Smooth muscle cell (in vitro differentiated cells): ENCODE results near the gene ELP6. TPM values are rescaled to one million over a fixed set of nuclear protein-coding genes. Genes with fewer than 3 reads are reported as not detected.

Experiments used
- DNase-seq: peaks from one replicate; lab custom pipeline; 2025; ENCODE audit not compliant: unreplicated experiment; lab: John Stamatoyannopoulos, UW
- H2AFZ ChIP-seq: fragments of 200-600 bp; sonication (generic); 2 replicates; pipeline ENCODE4 v1.6.0; 2016; ENCODE audit warnings: antibody characterized with exemption, low read depth, mild to moderate bottlenecking
- H3F3A ChIP-seq: fragments of 200-600 bp; sonication (generic); 2 replicates; pipeline ENCODE4 v1.6.0; 2017; ENCODE audit warnings: antibody characterized with exemption, low read depth
- H3K27ac ChIP-seq: fragments of 200-600 bp; sonication (generic); 2 replicates; pipeline ENCODE4 v1.5.1; 2016; ENCODE audit warnings: low read depth, mild to moderate bottlenecking
- H3K27me3 ChIP-seq: fragments of 200-600 bp; sonication (generic); 2 replicates; pipeline ENCODE4 v1.6.1; 2016; ENCODE audit warnings: low read depth, mild to moderate bottlenecking
- H3K36me3 ChIP-seq: fragments of 200-600 bp; sonication (generic); 2 replicates; pipeline ENCODE4 v1.5.1; 2016; ENCODE audit warnings: low read depth
- H3K4me1 ChIP-seq: fragments of 200-600 bp; sonication (generic); 2 replicates; pipeline ENCODE4 v1.5.1; 2016; ENCODE audit warnings: low read depth
- H3K4me2 ChIP-seq: fragments of 200-600 bp; sonication (generic); 2 replicates; pipeline ENCODE4 v1.6.0; 2016; ENCODE audit warnings: mild to moderate bottlenecking
- H3K4me3 ChIP-seq: fragments of 200-600 bp; sonication (generic); 2 replicates; pipeline ENCODE4 v1.5.1; 2016; ENCODE audit warnings: mild to moderate bottlenecking
- H3K79me2 ChIP-seq: fragments of 200-600 bp; sonication (generic); 2 replicates; pipeline ENCODE4 v1.6.0; 2016; ENCODE audit warnings: low read depth, mild to moderate bottlenecking
- H3K9ac ChIP-seq: fragments of 200-600 bp; sonication (generic); 2 replicates; pipeline ENCODE4 v1.6.0; 2016; ENCODE audit warnings: low read depth
- H3K9me3 ChIP-seq: fragments of 200-600 bp; sonication (generic); replicated peaks from 2 replicates; pipeline ENCODE4 v1.5.1; 2016; ENCODE audit warnings: low read depth
- H4K20me1 ChIP-seq: fragments of 200-600 bp; sonication (generic); 2 replicates; pipeline ENCODE4 v1.6.0; 2016; ENCODE audit warnings: low read depth
- WGBS: methylation state at CpG from one replicate; pipeline ENCODE4 v1.1.7; 2016; ENCODE audit warnings: low lambda C conversion rate; 5-methylcytosine and 5-hydroxymethylcytosine counted together
- polyA plus RNA-seq: library from polyadenylated mRNA; unstranded; fragments of >200 nt; fragmentation: Nextera tagmentation; extraction: Ambion mirVana; gene quantifications from 2 replicates; pipeline ENCODE4 v1.2.1, GENCODE V29; 2016
- total RNA-seq: library from RNA; depleted of rRNA; stranded (reverse); fragments of >200 nt; gene quantifications from 2 replicates; pipeline ENCODE4 v1.2.3, GENCODE V29; 2014
- TF ChIP-seq, protein P1 (sequence below): fragments of 200-600 bp; sonication (generic); IDR thresholded peaks from 2 replicates; pipeline ENCODE4 v1.5.1; 2017; ENCODE audit warnings: borderline replicate concordance, mild to moderate bottlenecking, antibody characterized with exemption; ENCODE audit not compliant: insufficient read depth, poor library complexity, severe bottlenecking

ELP6 gene
- total and polyA plus RNA-seq, 2 experiments from 2014 or later: 25.5 to 41.5 TPM

DNA sequence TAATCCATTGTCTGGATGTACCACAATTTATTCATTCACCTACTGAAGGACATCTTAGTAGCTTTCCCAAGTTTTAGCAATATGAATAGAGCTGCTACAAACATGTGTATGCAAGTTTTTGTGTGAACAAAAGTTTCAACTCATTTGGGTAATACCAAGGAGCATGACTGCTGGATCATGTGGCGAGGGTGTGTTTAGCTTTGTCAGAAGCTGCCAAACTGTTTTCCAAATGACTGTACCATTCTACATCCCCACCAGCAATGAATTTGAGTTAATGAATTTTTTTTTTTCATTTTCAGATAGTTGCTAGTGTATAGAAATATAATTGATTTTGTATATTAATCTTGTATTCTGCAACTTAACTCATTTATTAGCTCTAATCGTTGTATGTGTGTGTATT, 20.0 kb upstream of the ELP6 start:
- no peak overlapping the region for H3K4me3 ChIP-seq

DNA sequence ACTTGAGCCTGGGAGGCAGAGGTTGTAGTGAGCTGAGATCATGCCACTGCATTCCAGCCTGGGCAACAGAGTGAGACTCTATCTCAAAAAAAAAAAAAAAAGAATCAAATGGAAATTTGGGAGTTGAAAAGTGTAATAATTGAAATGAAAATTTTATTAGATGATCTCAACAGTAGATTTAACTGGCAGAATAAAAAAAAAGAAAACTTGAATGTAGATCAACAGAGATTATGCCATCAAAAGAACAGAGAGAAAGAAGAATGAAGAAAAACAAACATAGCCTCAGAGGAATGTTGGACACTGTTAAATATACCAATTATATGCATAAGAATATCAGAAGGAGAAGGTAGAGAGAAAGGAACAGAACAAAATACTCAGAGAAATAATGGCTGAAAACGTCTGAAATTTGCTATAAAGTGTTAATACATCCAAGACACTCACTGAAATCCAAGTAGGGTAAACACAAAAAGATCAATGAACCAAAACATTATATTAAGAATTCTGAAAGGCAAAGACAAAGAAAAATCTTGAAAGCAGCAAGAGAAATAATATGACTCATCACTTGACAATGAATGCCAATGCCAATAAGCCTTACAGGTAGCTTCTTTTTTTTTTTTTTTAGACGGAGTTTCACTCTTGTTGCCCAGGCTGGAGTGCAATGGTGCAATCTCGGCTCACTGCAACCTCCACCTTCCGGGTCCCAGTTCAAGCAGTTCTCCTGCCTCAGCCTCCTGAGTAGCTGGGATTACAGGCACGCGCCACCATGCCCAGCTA, 14.6 kb upstream of the ELP6 start:
- Histone ChIP-seq H3F3A (no peaks in the 10 kb centered on the region), H3K36me3 (no peaks in the 10 kb centered on the region), H3K27ac (no peak overlapping the region), H3K4me2 (no peak overlapping the region), H3K79me2 (no peaks in the 10 kb centered on the region), H4K20me1 (no peaks in the 10 kb centered on the region), H3K27me3 (no peaks in the 10 kb centered on the region), H3K9ac (no peak overlapping the region), H3K4me1 (no peaks in the 10 kb centered on the region), H2AFZ (no peak overlapping the region), H3K9me3 (no peaks in the 10 kb centered on the region), H3K4me3 (no peak overlapping the region)
- 81% methylated on average over 6 of the region's 6 CpGs for WGBS
- DNase-seq: no peak
- TF ChIP-seq, protein P1, sequence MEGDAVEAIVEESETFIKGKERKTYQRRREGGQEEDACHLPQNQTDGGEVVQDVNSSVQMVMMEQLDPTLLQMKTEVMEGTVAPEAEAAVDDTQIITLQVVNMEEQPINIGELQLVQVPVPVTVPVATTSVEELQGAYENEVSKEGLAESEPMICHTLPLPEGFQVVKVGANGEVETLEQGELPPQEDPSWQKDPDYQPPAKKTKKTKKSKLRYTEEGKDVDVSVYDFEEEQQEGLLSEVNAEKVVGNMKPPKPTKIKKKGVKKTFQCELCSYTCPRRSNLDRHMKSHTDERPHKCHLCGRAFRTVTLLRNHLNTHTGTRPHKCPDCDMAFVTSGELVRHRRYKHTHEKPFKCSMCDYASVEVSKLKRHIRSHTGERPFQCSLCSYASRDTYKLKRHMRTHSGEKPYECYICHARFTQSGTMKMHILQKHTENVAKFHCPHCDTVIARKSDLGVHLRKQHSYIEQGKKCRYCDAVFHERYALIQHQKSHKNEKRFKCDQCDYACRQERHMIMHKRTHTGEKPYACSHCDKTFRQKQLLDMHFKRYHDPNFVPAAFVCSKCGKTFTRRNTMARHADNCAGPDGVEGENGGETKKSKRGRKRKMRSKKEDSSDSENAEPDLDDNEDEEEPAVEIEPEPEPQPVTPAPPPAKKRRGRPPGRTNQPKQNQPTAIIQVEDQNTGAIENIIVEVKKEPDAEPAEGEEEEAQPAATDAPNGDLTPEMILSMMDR: no peak

More for the DNA sequence above, 20.0 kb upstream of the ELP6 start:
- no peak overlapping the region for H3K4me2 ChIP-seq
- H3K79me2 ChIP-seq: no peaks in the 10 kb centered on the region
- WGBS: 93% methylated on average over 2 of the region's 2 CpGs
- H3K27me3 ChIP-seq: no peaks in the 10 kb centered on the region
- H3K4me1 ChIP-seq: no peaks in the 10 kb centered on the region
- no peaks in the 10 kb centered on the region for H3F3A ChIP-seq
- no peaks in the 10 kb centered on the region for H4K20me1 ChIP-seq
- H2AFZ ChIP-seq: no peak overlapping the region
- TF ChIP-seq, protein P1: no peak
- H3K9ac ChIP-seq: no peak overlapping the region
- H3K36me3 ChIP-seq: no peaks in the 10 kb centered on the region
- no peak for DNase-seq
- no peak overlapping the region for H3K27ac ChIP-seq
- H3K9me3 ChIP-seq: no peaks in the 10 kb centered on the region

DNA sequence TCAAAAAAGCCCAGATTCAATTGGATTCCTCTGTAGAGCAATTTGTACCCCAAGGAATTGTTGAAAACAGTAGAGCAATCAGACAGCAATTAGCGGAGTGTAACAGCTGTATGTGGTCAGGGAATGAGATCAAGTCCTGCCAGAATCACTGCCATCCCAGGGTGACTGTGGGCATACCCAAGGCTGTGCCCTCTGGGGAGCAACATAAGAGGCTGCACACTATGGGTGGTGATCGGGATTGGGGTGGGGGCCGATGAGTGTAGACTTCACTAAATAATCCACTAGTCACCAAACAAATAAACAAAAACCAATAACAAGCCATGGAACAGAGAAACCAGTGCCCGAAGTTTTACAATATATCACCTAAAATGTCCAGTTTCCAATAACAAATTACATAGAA, 12.1 kb upstream of the ELP6 start:
- Histone ChIP-seq H3K79me2 (no peaks in the 10 kb centered on the region), H3K36me3 (no peaks in the 10 kb centered on the region), H3K4me1 (no peaks in the 10 kb centered on the region), H4K20me1 (no peaks in the 10 kb centered on the region), H3K9ac (no peak overlapping the region), H3K27ac (no peak overlapping the region), H3F3A (no peaks in the 10 kb centered on the region), H2AFZ (no peak overlapping the region), H3K27me3 (no peaks in the 10 kb centered on the region), H3K4me2 (no peak overlapping the region), H3K9me3 (no peaks in the 10 kb centered on the region), H3K4me3 (no peak overlapping the region)
- TF ChIP-seq, protein P1: no peak
- 97% methylated on average over 4 of the region's 4 CpGs for WGBS
- DNase-seq: no peak
